Adrenal gland (tissue), 5 donors: ENCODE measurements around the gene DOCK11.

Experiments
- CTCF ChIP-seq, 6 experiments: fragments of 450-650 bp in 4 of 6; fragments of 200-600 bp in 2 of 6; sonication (generic) in 1 of 6; IDR thresholded peaks; 1 replicate in 5 of 6; 2 replicates in 1 of 6; pipeline versions ENCODE4 v1.5.1 to v1.8.0; 2016 to 2021; ENCODE audit warnings: antibody characterized with exemption in 6 of 6, mild to moderate bottlenecking in 2 of 6, moderate library complexity in 1 of 6
- POLR2A ChIP-seq, 2 donors: fragments of 450-650 bp; IDR thresholded peaks; one replicate each; pipeline ENCODE4 v1.6.1; 2017; ENCODE audit warnings: antibody characterized with exemption in 2 of 2, mild to moderate bottlenecking in 2 of 2, moderate library complexity in 1 of 2
- donor health status: DM: no; HTN: no; CAD: no.

- TF ChIP-seq CTCF (IDR thresholded peaks at IDR 0.05) (no peak), POLR2A (IDR thresholded peaks at IDR 0.05) (no peak)
Measured at GRCh38 chrX:118499295-118499694, 3.7 kb downstream of the DOCK11 start.
